OCI-LY7 (cell line): ENCODE measurements around the gene ABHD17A. TPM values are rescaled to one million over a fixed set of nuclear protein-coding genes. Genes with fewer than 3 reads are reported as not detected.
A peak's percentile ranks its signal among the peaks of the same experiment; 100 is the strongest.

Source experiments
- BruUV-seq: library from RNA; stranded (reverse); fragments of 400-500 nt; replicated peaks from 2 replicates; lab custom pipeline; 2021; lab: Mats Ljungman, UMichigan
- CTCF ChIA-PET: fragments of 300-600 bp; sonication (Branson Sonifier 250); formaldehyde crosslinking; loops from one replicate; lab custom pipeline; 2022; ENCODE audit warnings: antibody characterized with exemption; ENCODE audit not compliant: unreplicated experiment; lab: Charles Lee
- POLR2A ChIA-PET: fragments of 300-600 bp; sonication (Branson Sonifier 250); formaldehyde crosslinking; loops from one replicate; lab custom pipeline; 2022; ENCODE audit warnings: antibody characterized with exemption; lab: Charles Lee
- DNase-seq: peaks from one replicate; pipeline ENCODE4 v3.0.0-alpha.2; 2015; ENCODE audit warnings: low spot score
- H2AFZ ChIP-seq: fragments of 200-600 bp; sonication (generic), shearing (Covaris generic); 2 replicates; pipeline ENCODE4 v1.6.1; 2014; ENCODE audit warnings: mild to moderate bottlenecking, antibody characterized with exemption, low read length, moderate library complexity
- H3K27ac ChIP-seq: fragments of 200-600 bp; sonication (generic); 2 replicates; pipeline ENCODE4 v1.5.1; 2014; ENCODE audit warnings: mixed run types, low read depth, mild to moderate bottlenecking, moderate library complexity, low read length, inconsistent platforms; ENCODE audit not compliant: poor library complexity, severe bottlenecking
- H3K36me3 ChIP-seq: fragments of 200-600 bp; sonication (generic); 2 replicates; pipeline ENCODE4 v1.6.1; 2014; ENCODE audit warnings: mild to moderate bottlenecking, antibody characterized with exemption, low read length, moderate library complexity, mixed read lengths; ENCODE audit not compliant: insufficient read depth
- H3K4me1 ChIP-seq: fragments of 200-600 bp; sonication (generic); 2 replicates; pipeline ENCODE4 v1.5.1; 2014; ENCODE audit warnings: mild to moderate bottlenecking, low read length; ENCODE audit not compliant: insufficient read depth, poor library complexity, severe bottlenecking
- H3K4me2 ChIP-seq: fragments of 200-600 bp; sonication (generic); 2 replicates; pipeline ENCODE4 v1.6.1; 2014; ENCODE audit warnings: mild to moderate bottlenecking, low read length
- H3K4me3 ChIP-seq: fragments of 200-600 bp; sonication (generic); 2 replicates; pipeline ENCODE4 v1.5.1; 2014; ENCODE audit warnings: mild to moderate bottlenecking, low read depth, low read length; ENCODE audit not compliant: poor library complexity, severe bottlenecking
- H3K79me2 ChIP-seq: fragments of 200-600 bp; sonication (generic); 2 replicates; pipeline ENCODE4 v1.6.1; 2016; ENCODE audit warnings: low read depth, mild to moderate bottlenecking, low read length, moderate library complexity, mixed read lengths; ENCODE audit not compliant: insufficient read depth
- H3K9me2 ChIP-seq: fragments of 200-600 bp; sonication (generic); 2 replicates; pipeline ENCODE4 v1.6.1; 2016; ENCODE audit warnings: mild to moderate bottlenecking, low read length, mixed read lengths; ENCODE audit not compliant: insufficient read depth
- H3K9me3 ChIP-seq: fragments of 200-600 bp; sonication (generic); 2 replicates; pipeline ENCODE4 v1.6.1; 2014; ENCODE audit warnings: mild to moderate bottlenecking, mixed run types, low read length, mixed read lengths
- H4K20me1 ChIP-seq: fragments of 200-600 bp; sonication (generic); 2 replicates; pipeline ENCODE4 v1.6.1; 2014; ENCODE audit warnings: mild to moderate bottlenecking, antibody characterized with exemption, low read length, moderate library complexity, mixed read lengths; ENCODE audit not compliant: insufficient read depth
- CTCF ChIP-seq: fragments of 200-600 bp; sonication (generic); conservative IDR thresholded peaks from 2 replicates; pipeline ENCODE4 v1.5.1; 2014; ENCODE audit warnings: mild to moderate bottlenecking, antibody characterized with exemption, low read length, moderate library complexity, mixed read lengths
- EZH2phosphoT487 ChIP-seq: fragments of 200-600 bp; sonication (generic); IDR thresholded peaks from 2 replicates; pipeline ENCODE4 v1.6.1; 2018; ENCODE audit warnings: low read depth, borderline replicate concordance, mild to moderate bottlenecking, mixed run types, antibody characterized with exemption, low read length, moderate library complexity, mixed read lengths
- intact Hi-C: fragments of 100-400 bp; cut with micrococcal nuclease; formaldehyde crosslinking; loops from one replicate; pipeline ENCODE4 v1.10.0; 2022; ENCODE audit not compliant: unreplicated experiment
- total RNA-seq, 2 experiments: library from RNA; depleted of rRNA in 1 of 2; stranded (reverse); fragments of >200 nt in 1 of 2; shearing (Covaris generic) in 1 of 2; gene quantifications; 2 replicates each; pipeline ENCODE4 v1.2.3, GENCODE V29; 2014 to 2022

ABHD17A gene
- total RNA-seq, 2 experiments from 2014 or later, result 71.3 to 130 TPM

GRCh38 chr19:1863638-1864479 lies 21.4 kb downstream of the ABHD17A start:
- peaks cover 20% of the 10 kb centered on the region; the same call in 1 of the 2 replicates for H3K36me3 ChIP-seq
- peak overlapping the region; percentile 70 for H3K4me2 ChIP-seq
- no peak for TF ChIP-seq CTCF
- TF ChIP-seq EZH2phosphoT487, result no peak
- CTCF ChIA-PET, result interaction anchor here (0.7 to 1.4 kb wide), 2 partner anchors 12 to 216 kb away, joined by 7 to 12 read pairs; no protein-coding TSS in a partner anchor
- H3K4me3 ChIP-seq, result peak overlapping the region; percentile 72
- intact Hi-C loops, result loop anchor here (1.0 to 2.0 kb wide), 2 partner anchors 19 to 41 kb away; partner anchors contain the start of genes ADAT3 and SCAMP4
- H2AFZ ChIP-seq, result peak overlapping the region; percentile 11; the same call in 1 of the 2 replicates
- POLR2A ChIA-PET, result interaction anchor here (1.0 to 1.1 kb wide), 2 partner anchors 11 to 41 kb away, joined by 3 to 4 read pairs; no protein-coding TSS in a partner anchor
- no peaks in the 10 kb centered on the region for H3K9me2 ChIP-seq
- no TSS peak for BruUV-seq
- H3K79me2 ChIP-seq, result peaks cover 37% of the 10 kb centered on the region
- H3K27ac ChIP-seq, result peak overlapping the region; percentile 82
- peak; percentile 97 for DNase-seq
- H3K9me3 ChIP-seq, result no peaks in the 10 kb centered on the region
- peaks cover 36% of the 10 kb centered on the region for H3K4me1 ChIP-seq
- H4K20me1 ChIP-seq, result peaks cover 20% of the 10 kb centered on the region

DNA sequence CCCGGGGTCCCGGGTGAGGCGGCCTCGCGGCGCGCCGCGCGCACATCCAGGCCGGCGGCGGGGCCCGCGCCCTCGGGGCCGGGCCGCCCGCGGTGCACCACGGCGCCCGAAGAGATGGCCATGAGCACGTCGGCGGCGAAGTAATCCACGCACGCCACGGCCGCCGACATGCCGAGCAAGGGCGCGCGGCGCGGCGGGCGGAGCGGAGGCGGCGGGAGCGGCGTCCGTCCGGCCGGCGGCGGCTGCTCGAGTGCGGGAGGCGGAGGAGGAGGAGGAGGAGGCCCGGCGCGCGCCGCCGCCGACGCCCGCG lies 22.0 kb downstream of the ABHD17A start, which contains the start of gene KLF16:
KLF16 (minus strand) TSS at position 252 of the 310 bp plus-strand sequence; CDS start at position 170, 82 bp downstream.
- Histone ChIP-seq H3K9me3 (no peaks in the 10 kb centered on the region), H3K79me2 (peaks cover 41% of the 10 kb centered on the region), H3K27ac (peak within 1 kb of the TSS; percentile 82), H3K36me3 (peaks cover 17% of the 10 kb centered on the region; the same call in 1 of the 2 replicates), H3K4me1 (peaks cover 42% of the 10 kb centered on the region), H3K9me2 (no peaks in the 10 kb centered on the region), H3K4me3 (peak within 1 kb of the TSS; percentile 97), H2AFZ (peak within 1 kb of the TSS; percentile 11; the same call in 1 of the 2 replicates), H4K20me1 (peaks cover 23% of the 10 kb centered on the region), H3K4me2 (peak within 1 kb of the TSS; percentile 98)
- intact Hi-C loops, result no loop called here
- BruUV-seq, result no TSS peak
- ChIA-PET POLR2A (no interaction called here), CTCF (no interaction called here)
- DNase-seq, result no peak
- TF ChIP-seq EZH2phosphoT487 (no peak), CTCF (no peak)
